ENCODE data around the gene CKS1B. TPM values are rescaled to one million over a fixed set of nuclear protein-coding genes. Genes with fewer than 3 reads are reported as not detected.

Gene CKS1B
- total and polyA plus RNA-seq, 9 of the 15 experiments (the other 6 are each of a cell fraction or from before 2014, with no cell fraction given), result 215 to 1,103 (median 460) TPM

GRCh38 chr1:155017041-155017945, 42.8 kb downstream of the CKS1B start (continued):
- peak; percentile 100 for TF ChIP-seq CTCF (IDR thresholded peaks at IDR 0.05 in 2 of 3, conservative IDR thresholded peaks at IDR 0.05 in 1 of 3; ENCODE audit: insufficient read depth in 2 of 3, low read depth in 1 of 3, low read length in 3 of 3)
- TF ChIP-seq ZNF174 (CRISPR knock-in tag; IDR thresholded peaks at IDR 0.05), result no peak
- TF ChIP-seq DIDO1 (tag; IDR thresholded peaks at IDR 0.05; ENCODE audit: low read depth), result no peak
- no peak for TF ChIP-seq STAT5B (CRISPR knock-in tag; IDR thresholded peaks at IDR 0.05)
- no peak for TF ChIP-seq CREB5 (CRISPR knock-in tag; IDR thresholded peaks at IDR 0.05)
- no peak for TF ChIP-seq BHLHE40 (IDR thresholded peaks at IDR 0.05; ENCODE audit: low read length)
- TF ChIP-seq SMARCB1 (IDR thresholded peaks at IDR 0.05; ENCODE audit: insufficient read length, low read depth), result no peak
- TF ChIP-seq TRIM24 (IDR thresholded peaks at IDR 0.05), result no peak
- TF ChIP-seq RBM25 (IDR thresholded peaks at IDR 0.05; ENCODE audit: low read depth, low read length, severe bottlenecking), result no peak
- no peak for TF ChIP-seq NR2F6 (CRISPR knock-in tag; IDR thresholded peaks at IDR 0.05)
- no peak for TF ChIP-seq NCOA4 (IDR thresholded peaks at IDR 0.05; ENCODE audit: partially characterized antibody)
- no peak for TF ChIP-seq CREBBP (IDR thresholded peaks at IDR 0.05; ENCODE audit: low read depth, low read length)
- no peak; the same call in 1 of the 2 replicates for TF ChIP-seq GABPB2 (CRISPR knock-in tag; conservative IDR thresholded peaks at IDR 0.05)
- peak; percentile 80 for TF ChIP-seq ZNF24 (IDR thresholded peaks at IDR 0.05)
- TF ChIP-seq TSHZ1 (CRISPR knock-in tag; IDR thresholded peaks at IDR 0.05), result no peak
- peak; percentile 91 for TF ChIP-seq CTCFL (IDR thresholded peaks at IDR 0.05; ENCODE audit: borderline replicate concordance, insufficient read depth, low read depth, low read length, poor library complexity, severe bottlenecking)
- TF ChIP-seq MEF2A (IDR thresholded peaks at IDR 0.05; ENCODE audit: control insufficient read depth, low read depth, low read length), result no peak
- TF ChIP-seq TCF7 (IDR thresholded peaks at IDR 0.05; ENCODE audit: borderline replicate concordance), result peak; percentile 76; the same call in 1 of the 2 replicates
